T-cell (primary cell): ENCODE data around the gene DYNC1LI1. TPM values are rescaled to one million over a fixed set of nuclear protein-coding genes. Genes with fewer than 3 reads are reported as not detected.

ENCODE experiments used
- ATAC-seq, 4 experiments: fragments of 200-7000 bp in 3 of 4; fragments of 150-1000 bp in 1 of 4; cut with Tn5 transposase; replicated peaks in 1 of 4; 1 replicate in 3 of 4; 2 replicates in 1 of 4; pipeline ENCODE4 v1.10.0; 2021; ENCODE audit warnings: moderate library complexity in 3 of 4, mild to moderate bottlenecking in 2 of 4, moderate number of reproducible peaks in 1 of 4
- CTCF ChIA-PET, 2 donors: fragments of 300-600 bp; sonication (Branson Sonifier 250); formaldehyde crosslinking; loops; one replicate each; lab custom pipeline; 2022; ENCODE audit warnings: antibody characterized with exemption in 2 of 2; lab: Charles Lee
- POLR2A ChIA-PET, 2 donors: fragments of 300-600 bp; sonication (Branson Sonifier 250); formaldehyde crosslinking; loops; one replicate each; lab custom pipeline; 2022; ENCODE audit warnings: antibody characterized with exemption in 2 of 2; lab: Charles Lee
- DNase-seq, 35 experiments: peaks; one replicate each; pipeline versions ENCODE4 v3.0.0 to v3.0.0-alpha.2; 2013 to 2023
- H3K27ac ChIP-seq: one replicate; pipeline ENCODE4 v1.5.1; 2013; ENCODE audit warnings: low read length
- H3K27me3 ChIP-seq, 2 experiments: replicated peaks in 1 of 2; 1 replicate in 1 of 2; 2 replicates in 1 of 2; pipeline versions ENCODE4 v1.6.1 to v1.7.0; 2013; ENCODE audit warnings: low read length in 1 of 2, mixed read lengths in 1 of 2; ENCODE audit not compliant: control insufficient read depth in 2 of 2, insufficient read depth in 2 of 2; ENCODE audit errors: extremely low read depth in 1 of 2
- H3K36me3 ChIP-seq, 2 donors: 1 replicate in 1 of 2; 2 replicates in 1 of 2; pipeline versions ENCODE4 v1.6.1 to v1.7.0; 2013; ENCODE audit warnings: low read length in 1 of 2; ENCODE audit not compliant: control insufficient read depth in 2 of 2, insufficient read depth in 1 of 2; ENCODE audit errors: extremely low read depth in 1 of 2
- H3K4me1 ChIP-seq, 2 experiments: 1 replicate in 1 of 2; 2 replicates in 1 of 2; pipeline versions ENCODE4 v1.6.1 to v1.7.0; 2013; ENCODE audit warnings: low read length in 2 of 2, mixed read lengths in 1 of 2; ENCODE audit not compliant: insufficient read depth in 2 of 2, control insufficient read depth in 1 of 2; ENCODE audit errors: extremely low read depth in 1 of 2
- H3K4me3 ChIP-seq, 2 donors: 1 replicate in 1 of 2; 2 replicates in 1 of 2; pipeline versions ENCODE4 v1.5.1 to v1.7.0; 2013; ENCODE audit warnings: mild to moderate bottlenecking in 2 of 2, low read length in 1 of 2, moderate library complexity in 1 of 2; ENCODE audit not compliant: control insufficient read depth in 1 of 2; ENCODE audit errors: extremely low read depth in 1 of 2
- H3K9me3 ChIP-seq: 2 replicates; pipeline ENCODE4 v1.7.0; 2013
- H3K27ac Mint-ChIP-seq, 2 donors: one replicate each; pipeline ENCODE4 v1.8.0; 2020 to 2021; ENCODE audit warnings: mild to moderate bottlenecking in 2 of 2, mixed read lengths in 2 of 2
- H3K27me3 Mint-ChIP-seq, 2 donors: one replicate each; pipeline ENCODE4 v1.8.0; 2021 to 2022; ENCODE audit warnings: mixed read lengths in 2 of 2
- H3K36me3 Mint-ChIP-seq: one replicate; pipeline ENCODE4 v1.8.0; 2021; ENCODE audit warnings: mixed read lengths
- H3K4me1 Mint-ChIP-seq, 3 donors: one replicate each; pipeline ENCODE4 v1.8.0; 2020 to 2022; ENCODE audit warnings: mixed read lengths in 3 of 3, mild to moderate bottlenecking in 1 of 3
- H3K4me3 Mint-ChIP-seq, 3 donors: one replicate each; pipeline ENCODE4 v1.8.0; 2020 to 2022; ENCODE audit warnings: mild to moderate bottlenecking in 3 of 3, mixed read lengths in 3 of 3, moderate library complexity in 3 of 3
- H3K9me3 Mint-ChIP-seq, 3 donors: one replicate each; pipeline ENCODE4 v1.8.0; 2020 to 2022; ENCODE audit warnings: mixed read lengths in 3 of 3
- WGBS: methylation state at CpG from one replicate; pipeline ENCODE4 v1.1.5; 2013; ENCODE audit warnings: missing lambda C conversion rate; ENCODE audit not compliant: insufficient coverage; 5-methylcytosine and 5-hydroxymethylcytosine counted together
- total RNA-seq, 35 experiments: library from RNA in 6 of 35; stranded (reverse) in 6 of 35; fragments of 120-200 nt in 1 of 35; gene quantifications; one replicate each; pipeline versions ENCODE4 v1.2.1 to v1.2.4 and lab custom pipeline; 2013 to 2026

The DYNC1LI1 gene
- total RNA-seq, 5 donors from 2014 or later (not counting 1 experiment from before 2014, with no cell fraction given) = 24.7 to 32.6 (median 28.2) TPM

DNA sequence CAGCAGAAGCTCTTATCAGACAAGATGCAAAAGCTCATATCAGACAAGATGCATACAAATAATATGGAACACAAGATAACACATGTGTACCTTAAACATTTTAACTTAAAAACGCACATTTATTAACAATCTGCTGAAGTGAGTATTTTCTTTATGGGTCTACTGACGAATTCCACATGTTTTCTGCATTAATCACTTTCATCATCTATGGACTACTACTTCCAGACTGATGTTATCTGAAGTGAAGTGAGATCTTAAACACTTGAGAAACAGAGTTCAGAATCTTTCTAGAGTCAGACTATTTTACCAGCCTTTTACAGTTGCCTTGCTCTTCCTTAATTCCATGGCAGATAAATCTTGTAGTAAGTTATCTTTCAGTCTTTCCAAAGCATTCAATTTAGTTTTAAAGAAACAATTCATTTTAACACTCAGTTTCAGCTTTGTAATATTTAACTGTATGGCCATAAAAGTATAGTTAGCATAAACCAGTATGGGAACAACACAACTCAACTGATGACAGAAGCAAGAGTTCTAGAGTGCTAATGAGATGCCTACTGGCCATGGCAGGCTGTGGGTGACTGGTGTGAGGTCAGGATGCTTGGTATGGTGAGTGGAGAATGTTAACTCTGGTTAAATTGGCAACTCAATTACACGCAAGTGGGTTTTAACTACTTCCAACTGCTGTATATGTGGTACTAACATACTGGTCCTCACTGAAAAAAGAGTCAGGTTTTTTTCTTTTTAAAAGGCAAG lies 77.8 kb downstream of the DYNC1LI1 start:
- Mint-ChIP-seq H3K4me3 (no peak overlapping the region), H3K27me3 (no peaks in the 10 kb centered on the region), H3K9me3 (no peaks in the 10 kb centered on the region), H3K4me1 (peaks cover 18 to 29% (median 22%) of the 10 kb centered on the region in 3 donors), H3K27ac (no peak overlapping the region), H3K36me3 (peaks cover 20% of the 10 kb centered on the region)
- H3K27me3 ChIP-seq = no peaks in the 10 kb centered on the region
- peaks cover 0 to 18% of the 10 kb centered on the region in 2 donors for H3K36me3 ChIP-seq
- WGBS = no CpG with 5 or more reads among the region's 3 CpGs
- DNase-seq (no peak), ATAC-seq (no peak)
- peaks cover 4% of the 10 kb centered on the region in 2 experiments for H3K4me1 ChIP-seq
- H3K9me3 ChIP-seq = no peaks in the 10 kb centered on the region
- H3K27ac ChIP-seq = no peak overlapping the region
- no peak overlapping the region for H3K4me3 ChIP-seq
- ChIA-PET CTCF (interaction anchor here in 1 of 2 donors (0.6 to 1.0 kb wide), 4 partner anchors 8 to 77 kb away, joined by 3 read pairs; no protein-coding TSS in a partner anchor), POLR2A (interaction anchor here (0.5 to 1.3 kb wide), 4 partner anchors 9 to 1453 kb away, joined by 3 to 5 read pairs (median 4); partner anchors contain the start of gene CMTM6 (in 1 of the 2))

GRCh38 chr3:32488474-32489008 lies 82.1 kb downstream of the DYNC1LI1 start:
- POLR2A ChIA-PET = interaction anchor here in 1 of 2 donors (0.5 to 0.7 kb wide), 2 partner anchors 75 to 85 kb away, joined by 3 to 6 read pairs; no protein-coding TSS in a partner anchor
- H3K4me1 Mint-ChIP-seq = peaks cover 15 to 16% (median 16%) of the 10 kb centered on the region in 3 donors

GRCh38 chr3:32487781-32488473 lies 82.7 kb downstream of the DYNC1LI1 start:
- H3K36me3 ChIP-seq = peaks cover 0 to 34% of the 10 kb centered on the region in 2 donors
- Mint-ChIP-seq H3K27ac (peak overlapping the region in 1 of 2 donors; percentile 11), H3K36me3 (peaks cover 35% of the 10 kb centered on the region), H3K27me3 (no peaks in the 10 kb centered on the region), H3K4me1 (peaks cover 16 to 20% (median 19%) of the 10 kb centered on the region in 3 donors), H3K4me3 (no peak overlapping the region), H3K9me3 (no peaks in the 10 kb centered on the region)
- no CpG with 5 or more reads among the region's 3 CpGs for WGBS
- ATAC-seq (no peak), DNase-seq (no peak)
- no peak overlapping the region for H3K27ac ChIP-seq
- H3K27me3 ChIP-seq = no peaks in the 10 kb centered on the region
- no peak overlapping the region for H3K4me3 ChIP-seq
- CTCF ChIA-PET = no interaction called here
- peaks cover 0 to 6% of the 10 kb centered on the region in 2 experiments for H3K4me1 ChIP-seq
- H3K9me3 ChIP-seq = no peaks in the 10 kb centered on the region
- POLR2A ChIA-PET = interaction anchor here (0.6 to 0.7 kb wide), 2 partner anchors 85 to 152 kb away, joined by 6 to 9 read pairs; no protein-coding TSS in a partner anchor

More at GRCh38 chr3:32488474-32489008, 82.1 kb downstream of the DYNC1LI1 start:
- peaks cover 32% of the 10 kb centered on the region for H3K36me3 Mint-ChIP-seq
- peaks cover 0 to 8% of the 10 kb centered on the region in 2 experiments for H3K4me1 ChIP-seq
- H3K27ac Mint-ChIP-seq = peak overlapping the region in 1 of 2 donors; percentile 11
- no peak for DNase-seq
- peaks cover 0 to 30% of the 10 kb centered on the region in 2 donors for H3K36me3 ChIP-seq
- no peak overlapping the region for H3K4me3 ChIP-seq
- no peaks in the 10 kb centered on the region for H3K9me3 ChIP-seq
- no peak for ATAC-seq
- CTCF ChIA-PET = interaction anchor here in 1 of 2 donors (0.6 kb wide), 1 partner anchor 1598 kb away, joined by 3 read pairs; no protein-coding TSS in a partner anchor
- H3K27me3 ChIP-seq = no peaks in the 10 kb centered on the region
- no peaks in the 10 kb centered on the region for H3K27me3 Mint-ChIP-seq
- no CpG with 5 or more reads among the region's 3 CpGs for WGBS
- H3K4me3 Mint-ChIP-seq = no peak overlapping the region
- H3K9me3 Mint-ChIP-seq = no peaks in the 10 kb centered on the region
- no peak overlapping the region for H3K27ac ChIP-seq

GRCh38 chr3:32484436-32484835 lies 86.2 kb downstream of the DYNC1LI1 start:
- peaks cover 0 to 6% of the 10 kb centered on the region in 2 experiments for H3K4me1 ChIP-seq
- peaks cover 61% of the 10 kb centered on the region for H3K36me3 Mint-ChIP-seq
- H3K9me3 ChIP-seq = no peaks in the 10 kb centered on the region
- POLR2A ChIA-PET = interaction anchor here (0.6 to 1.5 kb wide), 3 partner anchors 12 to 59 kb away, joined by 4 to 8 read pairs (median 5); no protein-coding TSS in a partner anchor
- peak overlapping the region in 1 of 3 donors; percentile 10 for H3K4me3 Mint-ChIP-seq
- ATAC-seq = no peak
- no peaks in the 10 kb centered on the region for H3K27me3 ChIP-seq
- no peaks in the 10 kb centered on the region for H3K27me3 Mint-ChIP-seq
- peak overlapping the region; percentile 11 to 69 for H3K27ac Mint-ChIP-seq
- H3K4me3 ChIP-seq = no peak overlapping the region
- H3K4me1 Mint-ChIP-seq = peaks cover 20 to 37% (median 34%) of the 10 kb centered on the region in 3 donors
- CTCF ChIA-PET = interaction anchor here (0.6 to 0.9 kb wide), 2 partner anchors 10 to 18 kb away, joined by 3 to 4 read pairs; partner anchors contain the start of gene CMTM6 (in 1 of the 2)
- no peaks in the 10 kb centered on the region for H3K9me3 Mint-ChIP-seq
- DNase-seq = no peak
- WGBS = 71% methylated on average over 2 of the region's 6 CpGs
- H3K27ac ChIP-seq = no peak overlapping the region
- H3K36me3 ChIP-seq = peaks cover 12 to 47% of the 10 kb centered on the region in 2 donors

GRCh38 chr3:32483772-32484171 lies 86.9 kb downstream of the DYNC1LI1 start:
- no peak overlapping the region for H3K27ac ChIP-seq
- Mint-ChIP-seq H3K27ac (no peak overlapping the region), H3K4me1 (peaks cover 20 to 37% (median 35%) of the 10 kb centered on the region in 3 donors), H3K36me3 (peaks cover 65% of the 10 kb centered on the region), H3K27me3 (no peaks in the 10 kb centered on the region), H3K9me3 (no peaks in the 10 kb centered on the region), H3K4me3 (no peak overlapping the region)
- H3K4me3 ChIP-seq = no peak overlapping the region
- peaks cover 12 to 49% of the 10 kb centered on the region in 2 donors for H3K36me3 ChIP-seq
- POLR2A ChIA-PET = interaction anchor here in 1 of 2 donors (0.7 kb wide), 1 partner anchor 13 kb away, joined by 3 read pairs; no protein-coding TSS in a partner anchor
- no peaks in the 10 kb centered on the region for H3K9me3 ChIP-seq
- peaks cover 0 to 6% of the 10 kb centered on the region in 2 experiments for H3K4me1 ChIP-seq
- CTCF ChIA-PET = interaction anchor here (0.9 to 1.4 kb wide), 2 partner anchors 9 to 12 kb away, joined by 3 to 5 read pairs; no protein-coding TSS in a partner anchor
- no peak for DNase-seq
- no peaks in the 10 kb centered on the region for H3K27me3 ChIP-seq
- WGBS = no CpG with 5 or more reads among the region's 1 CpG
- no peak for ATAC-seq
